GM12865 (cell line): ENCODE measurements around the gene TPBGL.
A peak's percentile ranks its signal among the peaks of the same experiment; 100 is the strongest.

Source experiments
- DNase-seq: peaks from one replicate; pipeline ENCODE4 v3.0.0; 2010; ENCODE audit warnings: low read depth
- H3K4me3 ChIP-seq: 2 replicates; pipeline ENCODE4 v1.5.1; 2011; ENCODE audit warnings: mild to moderate bottlenecking, low read depth, low read length, control low read depth
- TF ChIP-seq, protein P1 (sequence below): IDR thresholded peaks from 2 replicates; pipeline ENCODE4 v1.5.1; 2011; ENCODE audit warnings: low read length, control low read depth, low read depth, inconsistent platforms; ENCODE audit not compliant: insufficient read depth; ENCODE audit errors: missing control alignments

The TPBGL gene

DNA sequence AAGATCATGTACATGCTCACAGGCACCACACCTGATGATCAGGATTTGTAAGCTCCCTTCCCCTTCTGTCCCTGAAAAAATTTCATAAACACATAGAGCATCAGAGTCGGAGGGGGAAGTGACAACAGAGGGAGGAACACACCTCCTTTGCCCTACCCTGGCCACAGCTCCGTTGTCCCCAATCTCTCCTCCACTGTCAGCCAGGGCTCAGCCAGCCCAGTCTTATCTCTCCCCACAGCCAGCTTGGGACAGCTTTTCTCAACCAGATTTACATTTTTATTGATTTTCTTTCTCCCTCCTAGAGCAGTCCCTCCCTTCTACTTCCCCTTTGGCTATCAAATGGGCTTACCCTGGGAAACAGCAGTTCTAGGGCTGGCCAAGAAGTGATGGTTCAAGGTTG lies 32.1 kb upstream of the TPBGL start:
- TF ChIP-seq, protein P1, sequence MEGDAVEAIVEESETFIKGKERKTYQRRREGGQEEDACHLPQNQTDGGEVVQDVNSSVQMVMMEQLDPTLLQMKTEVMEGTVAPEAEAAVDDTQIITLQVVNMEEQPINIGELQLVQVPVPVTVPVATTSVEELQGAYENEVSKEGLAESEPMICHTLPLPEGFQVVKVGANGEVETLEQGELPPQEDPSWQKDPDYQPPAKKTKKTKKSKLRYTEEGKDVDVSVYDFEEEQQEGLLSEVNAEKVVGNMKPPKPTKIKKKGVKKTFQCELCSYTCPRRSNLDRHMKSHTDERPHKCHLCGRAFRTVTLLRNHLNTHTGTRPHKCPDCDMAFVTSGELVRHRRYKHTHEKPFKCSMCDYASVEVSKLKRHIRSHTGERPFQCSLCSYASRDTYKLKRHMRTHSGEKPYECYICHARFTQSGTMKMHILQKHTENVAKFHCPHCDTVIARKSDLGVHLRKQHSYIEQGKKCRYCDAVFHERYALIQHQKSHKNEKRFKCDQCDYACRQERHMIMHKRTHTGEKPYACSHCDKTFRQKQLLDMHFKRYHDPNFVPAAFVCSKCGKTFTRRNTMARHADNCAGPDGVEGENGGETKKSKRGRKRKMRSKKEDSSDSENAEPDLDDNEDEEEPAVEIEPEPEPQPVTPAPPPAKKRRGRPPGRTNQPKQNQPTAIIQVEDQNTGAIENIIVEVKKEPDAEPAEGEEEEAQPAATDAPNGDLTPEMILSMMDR: no peak
- DNase-seq: no peak
- H3K4me3 ChIP-seq: no peak overlapping the region

DNA sequence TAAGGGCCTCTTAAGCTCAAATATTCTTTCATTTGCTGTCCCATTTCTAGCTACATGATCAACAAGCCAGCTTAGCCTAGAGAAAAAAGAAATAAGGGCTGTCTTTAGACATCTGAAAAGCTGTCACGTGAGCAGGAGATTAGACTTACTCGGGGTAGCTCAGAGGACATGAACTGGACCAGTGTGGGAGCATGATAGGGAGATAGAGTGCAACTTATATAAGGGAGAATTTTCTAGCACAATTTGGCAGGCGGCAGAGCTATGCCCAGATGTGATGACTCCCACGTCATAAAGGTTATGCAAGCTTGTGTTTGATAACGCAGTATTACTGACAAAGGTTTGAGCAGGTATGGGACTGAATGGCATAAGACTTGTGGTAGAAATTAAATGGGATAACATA lies 28.2 kb upstream of the TPBGL start:
- TF ChIP-seq, protein P1: no peak

DNA sequence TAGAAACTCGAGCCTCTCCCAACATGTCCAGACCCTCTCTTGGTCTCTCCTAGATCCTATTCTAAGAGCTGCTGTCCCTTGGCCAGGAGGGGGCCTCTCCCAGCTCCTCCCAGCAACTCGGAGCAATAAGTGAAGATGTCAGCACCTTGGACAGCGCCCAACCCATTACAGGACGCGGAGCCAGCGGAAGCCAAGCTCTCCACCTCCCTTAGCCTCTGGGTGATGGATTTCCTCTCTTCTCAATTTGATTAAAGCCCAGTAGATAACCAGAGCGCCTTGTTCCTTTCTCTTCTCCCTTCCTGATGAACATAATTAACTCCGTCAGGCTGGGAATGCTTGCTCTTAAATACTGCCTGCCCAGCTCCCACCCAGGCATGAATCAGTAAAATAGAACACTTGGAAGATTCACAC lies 26.2 kb upstream of the TPBGL start:
- no peak overlapping the region for H3K4me3 ChIP-seq
- TF ChIP-seq, protein P1: peak; percentile 32
- peak; percentile 76 for DNase-seq

More for the DNA sequence above, 28.2 kb upstream of the TPBGL start:
- no peak overlapping the region for H3K4me3 ChIP-seq
- no peak for DNase-seq

DNA sequence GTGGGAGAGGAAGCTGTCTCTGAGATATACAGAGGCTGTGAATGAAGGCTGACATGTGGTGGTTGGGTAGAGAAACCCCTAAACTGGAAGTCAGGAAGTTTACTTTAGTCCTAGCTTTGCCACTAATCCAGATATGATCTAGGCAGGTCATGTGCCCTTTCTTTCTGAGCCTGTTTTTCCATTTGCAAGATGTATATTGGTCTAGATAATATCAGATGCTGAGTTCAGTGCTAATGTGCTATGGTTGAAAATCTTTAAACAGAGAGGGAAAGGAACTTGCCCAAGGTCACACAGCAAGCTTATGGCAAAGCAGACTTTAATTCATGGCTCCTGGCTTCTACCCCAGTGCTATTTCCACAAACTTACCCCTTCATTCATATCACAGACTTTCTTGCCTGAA lies 25.7 kb upstream of the TPBGL start:
- H3K4me3 ChIP-seq: no peak overlapping the region
- no peak for DNase-seq
- TF ChIP-seq, protein P1: no peak

DNA sequence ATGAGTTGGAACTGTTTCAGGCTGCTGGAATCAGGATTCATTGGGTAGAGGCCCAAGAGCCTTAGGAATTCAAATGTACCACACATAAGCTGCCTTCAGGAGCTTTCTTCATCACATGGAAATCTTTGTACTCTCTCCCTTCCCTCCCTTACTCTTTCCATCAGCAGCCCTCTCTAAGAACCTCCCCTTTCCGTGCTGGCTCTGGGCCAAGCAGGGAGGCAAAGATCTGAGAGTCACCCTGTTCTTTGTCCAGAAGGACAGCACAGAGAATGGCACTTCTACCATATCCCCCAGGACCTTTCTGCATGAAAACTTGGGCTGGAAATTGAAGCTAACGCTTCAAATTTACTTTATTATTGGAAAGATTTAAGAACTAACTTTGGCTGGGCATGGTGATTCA lies 20.7 kb upstream of the TPBGL start:
- no peak for DNase-seq
- no peak overlapping the region for H3K4me3 ChIP-seq
- TF ChIP-seq, protein P1: no peak

DNA sequence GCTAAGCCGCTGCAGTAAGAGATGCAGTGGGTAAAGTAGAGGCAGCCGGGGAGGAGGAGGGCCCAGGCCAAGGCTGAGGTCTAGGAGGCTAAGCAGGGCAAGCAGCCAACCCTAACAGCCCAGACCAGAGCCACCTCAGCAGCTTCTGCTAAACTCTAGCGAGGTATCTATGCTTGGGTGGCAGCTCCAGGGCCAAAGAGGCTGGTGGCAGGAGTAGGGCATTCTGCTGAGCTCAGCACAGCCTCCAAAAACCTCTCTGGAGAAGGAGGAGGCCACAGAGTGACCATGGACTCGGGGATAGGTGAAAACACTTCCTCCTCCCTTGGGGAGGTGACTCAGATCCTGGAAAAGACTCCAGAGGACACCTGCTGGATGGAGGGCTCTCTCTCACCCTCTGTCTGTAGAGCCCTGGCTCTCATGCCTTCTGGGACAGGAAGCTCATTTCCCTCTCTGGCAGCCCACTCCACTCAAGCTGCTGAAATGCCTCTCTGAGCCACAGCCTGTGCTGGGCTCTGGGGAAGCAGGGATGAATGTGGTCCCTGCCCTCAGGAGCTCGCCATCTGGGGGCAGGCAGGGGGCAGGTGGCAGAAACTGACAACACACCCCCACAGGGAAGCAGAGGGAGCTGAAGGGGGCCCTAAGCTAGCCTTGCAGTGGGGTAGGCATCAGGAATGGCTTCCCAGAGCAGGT lies 16.5 kb upstream of the TPBGL start:
- DNase-seq: no peak
- TF ChIP-seq, protein P1: no peak
- no peak overlapping the region for H3K4me3 ChIP-seq

DNA sequence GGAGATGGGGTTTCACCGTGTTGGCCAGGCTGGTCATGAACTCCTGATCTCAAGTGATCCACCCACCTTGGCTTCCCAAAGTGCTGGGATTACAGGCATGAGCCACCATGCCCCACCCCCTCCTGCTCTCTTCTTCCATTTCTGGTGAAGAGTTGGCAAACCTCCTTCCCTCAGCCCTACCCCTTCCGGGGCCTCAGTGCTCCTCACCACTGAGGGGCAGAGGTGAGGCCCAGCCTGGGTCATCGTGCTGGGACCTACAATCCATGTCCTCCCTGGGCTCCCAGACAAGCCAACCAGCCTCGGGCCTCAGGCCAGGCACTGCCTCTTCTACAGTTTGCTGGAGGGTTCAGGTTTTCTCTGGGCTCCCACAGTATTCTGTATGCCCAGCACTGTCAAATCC lies 14.8 kb upstream of the TPBGL start:
- no peak overlapping the region for H3K4me3 ChIP-seq
- TF ChIP-seq, protein P1: no peak
- DNase-seq: no peak
